ENCODE data around the gene PIGH.

The PIGH gene

DNA sequence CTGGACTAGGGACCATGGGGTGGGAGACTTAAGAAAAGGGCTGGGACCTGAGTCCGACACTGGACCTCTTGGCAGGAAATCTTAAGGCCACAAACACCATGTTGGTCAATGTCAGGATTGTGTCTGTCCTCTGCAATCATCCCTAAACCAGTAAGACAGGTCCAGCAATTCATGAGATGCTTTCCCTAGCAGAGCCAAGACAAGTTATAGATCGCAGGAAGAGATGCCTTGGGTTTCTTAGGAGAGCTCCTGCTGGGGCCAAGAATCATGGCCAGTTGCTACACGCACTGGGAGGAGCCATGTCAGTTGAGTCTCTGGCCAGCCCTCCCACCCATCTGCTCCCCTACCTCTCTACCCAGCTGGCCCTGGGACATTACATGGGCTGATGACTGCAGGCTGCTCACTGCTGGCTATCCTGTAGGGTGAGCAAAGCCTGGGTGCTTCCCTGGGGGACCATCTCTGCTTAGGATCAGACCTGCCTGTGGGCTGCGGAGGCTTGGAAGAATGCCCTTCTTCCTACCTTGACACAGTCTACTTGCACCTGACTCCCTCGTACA is 52.8 kb downstream of the PIGH start:
- no peak for TF ChIP-seq FOXP2 (optimal IDR thresholded peaks at IDR 0.05; ENCODE audit: borderline replicate concordance, extremely low read depth, extremely low read length, insufficient read depth)
- TF ChIP-seq POLR2AphosphoS5 (IDR thresholded peaks at IDR 0.05; ENCODE audit: low read depth, low read length) = no peak
- no peak for TF ChIP-seq TAF1 (IDR thresholded peaks at IDR 0.05; ENCODE audit: borderline replicate concordance, insufficient read depth, low read length)
- TF ChIP-seq SIN3A (IDR thresholded peaks at IDR 0.05; ENCODE audit: borderline replicate concordance, insufficient read depth, low read length) = no peak
- TF ChIP-seq, protein P1, sequence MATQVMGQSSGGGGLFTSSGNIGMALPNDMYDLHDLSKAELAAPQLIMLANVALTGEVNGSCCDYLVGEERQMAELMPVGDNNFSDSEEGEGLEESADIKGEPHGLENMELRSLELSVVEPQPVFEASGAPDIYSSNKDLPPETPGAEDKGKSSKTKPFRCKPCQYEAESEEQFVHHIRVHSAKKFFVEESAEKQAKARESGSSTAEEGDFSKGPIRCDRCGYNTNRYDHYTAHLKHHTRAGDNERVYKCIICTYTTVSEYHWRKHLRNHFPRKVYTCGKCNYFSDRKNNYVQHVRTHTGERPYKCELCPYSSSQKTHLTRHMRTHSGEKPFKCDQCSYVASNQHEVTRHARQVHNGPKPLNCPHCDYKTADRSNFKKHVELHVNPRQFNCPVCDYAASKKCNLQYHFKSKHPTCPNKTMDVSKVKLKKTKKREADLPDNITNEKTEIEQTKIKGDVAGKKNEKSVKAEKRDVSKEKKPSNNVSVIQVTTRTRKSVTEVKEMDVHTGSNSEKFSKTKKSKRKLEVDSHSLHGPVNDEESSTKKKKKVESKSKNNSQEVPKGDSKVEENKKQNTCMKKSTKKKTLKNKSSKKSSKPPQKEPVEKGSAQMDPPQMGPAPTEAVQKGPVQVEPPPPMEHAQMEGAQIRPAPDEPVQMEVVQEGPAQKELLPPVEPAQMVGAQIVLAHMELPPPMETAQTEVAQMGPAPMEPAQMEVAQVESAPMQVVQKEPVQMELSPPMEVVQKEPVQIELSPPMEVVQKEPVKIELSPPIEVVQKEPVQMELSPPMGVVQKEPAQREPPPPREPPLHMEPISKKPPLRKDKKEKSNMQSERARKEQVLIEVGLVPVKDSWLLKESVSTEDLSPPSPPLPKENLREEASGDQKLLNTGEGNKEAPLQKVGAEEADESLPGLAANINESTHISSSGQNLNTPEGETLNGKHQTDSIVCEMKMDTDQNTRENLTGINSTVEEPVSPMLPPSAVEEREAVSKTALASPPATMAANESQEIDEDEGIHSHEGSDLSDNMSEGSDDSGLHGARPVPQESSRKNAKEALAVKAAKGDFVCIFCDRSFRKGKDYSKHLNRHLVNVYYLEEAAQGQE (IDR thresholded peaks at IDR 0.05; ENCODE audit: insufficient read depth in 1 of 2, low read depth in 2 of 2, low read length in 2 of 2) = no peak

DNA sequence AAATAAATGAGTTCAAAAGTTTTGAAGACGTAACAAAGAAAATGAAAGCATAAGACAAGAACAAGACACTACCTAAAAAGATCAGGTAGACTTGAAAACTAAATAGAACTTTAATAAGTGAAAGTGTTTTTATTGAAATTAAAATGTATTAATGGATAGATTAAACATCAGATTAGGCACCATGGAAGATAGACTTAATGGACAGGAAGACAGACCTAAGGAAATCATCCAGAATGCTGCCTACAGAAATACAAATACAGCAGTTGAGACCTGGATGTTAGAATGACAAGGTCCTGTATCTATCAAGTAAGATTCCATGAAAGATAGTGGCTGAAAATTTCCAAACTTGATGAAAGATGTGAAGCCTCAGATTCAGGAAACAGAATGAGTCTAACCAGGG is 55.5 kb downstream of the PIGH start:
- no peak for TF ChIP-seq FOXP2 (optimal IDR thresholded peaks at IDR 0.05; ENCODE audit: borderline replicate concordance, extremely low read depth, extremely low read length, insufficient read depth)
- TF ChIP-seq TAF1 (IDR thresholded peaks at IDR 0.05; ENCODE audit: borderline replicate concordance, insufficient read depth, low read length) = no peak
- no peak for TF ChIP-seq POLR2AphosphoS5 (IDR thresholded peaks at IDR 0.05; ENCODE audit: low read depth, low read length)
- TF ChIP-seq, protein P1 (IDR thresholded peaks at IDR 0.05; ENCODE audit: insufficient read depth in 1 of 2, low read depth in 2 of 2, low read length in 2 of 2) = no peak
- no peak for TF ChIP-seq SIN3A (IDR thresholded peaks at IDR 0.05; ENCODE audit: borderline replicate concordance, insufficient read depth, low read length)

DNA sequence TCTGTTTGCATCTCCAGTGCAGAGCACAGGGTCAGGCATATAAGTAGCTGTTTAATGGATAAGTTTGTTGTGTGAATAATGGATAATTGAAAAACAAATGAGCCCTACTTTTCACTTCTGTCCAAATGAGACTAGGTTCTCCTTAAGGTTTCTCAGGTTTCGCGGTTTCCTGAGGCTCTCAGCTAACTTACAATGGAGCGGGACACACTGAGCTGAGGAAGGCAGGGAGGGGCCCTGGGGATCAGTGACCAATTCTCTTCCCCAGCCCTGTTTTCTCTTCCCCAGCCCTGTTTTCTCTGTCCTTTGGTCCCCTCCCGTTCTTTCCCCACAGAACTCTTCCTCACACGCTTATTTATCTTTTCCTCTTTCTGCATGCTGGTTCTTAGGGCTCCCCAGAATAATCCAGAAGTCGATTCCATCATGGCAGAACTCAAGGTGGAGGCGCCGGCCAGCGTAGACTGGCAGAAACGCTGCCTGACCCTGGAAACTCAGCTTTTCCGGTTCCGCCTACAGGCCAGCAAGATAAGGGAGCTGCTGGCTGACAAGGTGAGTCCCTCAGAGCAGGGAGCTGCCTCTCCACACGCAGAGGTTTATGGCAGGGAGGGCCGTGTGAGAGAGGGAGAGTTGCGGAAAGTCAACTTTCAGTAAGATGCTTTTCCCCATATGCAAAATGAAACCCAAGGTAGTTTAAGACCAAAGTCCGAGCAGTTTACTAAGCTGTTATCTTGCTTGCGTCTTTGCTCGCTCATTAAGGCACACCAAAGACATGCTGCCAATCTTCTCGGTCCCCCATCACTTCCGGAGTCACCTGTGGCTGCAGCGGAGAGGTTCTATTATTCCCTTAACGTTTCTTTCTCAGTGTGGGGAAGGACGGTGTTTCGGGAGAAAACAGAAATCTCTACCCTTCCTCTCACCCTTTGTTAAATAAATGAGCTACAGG is 58.4 kb downstream of the PIGH start:
- TF ChIP-seq FOXP2 (optimal IDR thresholded peaks at IDR 0.05; ENCODE audit: borderline replicate concordance, extremely low read depth, extremely low read length, insufficient read depth) (no peak), SIN3A (IDR thresholded peaks at IDR 0.05; ENCODE audit: borderline replicate concordance, insufficient read depth, low read length) (no peak), POLR2AphosphoS5 (IDR thresholded peaks at IDR 0.05; ENCODE audit: low read depth, low read length) (no peak), TAF1 (IDR thresholded peaks at IDR 0.05; ENCODE audit: borderline replicate concordance, insufficient read depth, low read length) (no peak)
- TF ChIP-seq, protein P1 (IDR thresholded peaks at IDR 0.05; ENCODE audit: insufficient read depth in 1 of 2, low read depth in 2 of 2, low read length in 2 of 2) = no peak
